IMR-90 (cell line): ENCODE results near the gene SPPL3. TPM values are rescaled to one million over a fixed set of nuclear protein-coding genes. Genes with fewer than 3 reads are reported as not detected.

Source experiments
- ATAC-seq: fragments of 200-7000 bp; cut with Tn5 transposase; 2 replicates; pipeline ENCODE4 v1.9.1; 2020; ENCODE audit warnings: low read depth, mild to moderate bottlenecking, moderate library complexity
- BruUV-seq: library from RNA; stranded (reverse); fragments of 400-500 nt; replicated peaks from 2 replicates; lab custom pipeline; 2021; lab: Mats Ljungman, UMichigan
- CTCF ChIA-PET: fragments of 300-600 bp; formaldehyde crosslinking; extraction: SDS; loops from one replicate; lab custom pipeline; 2021; ENCODE audit warnings: antibody characterized with exemption; lab: Yijun Ruan, JAX
- POLR2A ChIA-PET: fragments of 300-600 bp; sonication (Branson Sonifier 250); formaldehyde crosslinking; loops from one replicate; lab custom pipeline; 2022; ENCODE audit warnings: antibody characterized with exemption; ENCODE audit not compliant: unreplicated experiment; lab: Charles Lee
- DNase-seq: peaks from one replicate; pipeline ENCODE4 v3.0.0; 2013
- H2AFZ ChIP-seq: replicated peaks from 2 replicates; pipeline ENCODE3; 2013; ENCODE audit warnings: low read length, mild to moderate bottlenecking; ENCODE audit not compliant: poor library complexity
- H2AK5ac ChIP-seq: 2 replicates; pipeline ENCODE4 v1.6.1; 2013; ENCODE audit warnings: low read depth, low read length, inconsistent platforms
- H2AK9ac ChIP-seq: replicated peaks from 2 replicates; pipeline ENCODE3; 2013; ENCODE audit warnings: mild to moderate bottlenecking, low read depth, low read length, moderate library complexity; ENCODE audit not compliant: poor library complexity
- H2BK120ac ChIP-seq: 2 replicates; pipeline ENCODE4 v1.6.1; 2013; ENCODE audit warnings: low read depth, low read length, inconsistent platforms
- H2BK15ac ChIP-seq: 3 replicates; pipeline ENCODE4 v1.6.1; 2013; ENCODE audit warnings: low read depth, low read length, inconsistent platforms
- H2BK20ac ChIP-seq: 2 replicates; pipeline ENCODE4 v1.6.1; 2013; ENCODE audit warnings: low read depth, mild to moderate bottlenecking, inconsistent platforms, low read length, moderate library complexity
- H2BK5ac ChIP-seq: 2 replicates; pipeline ENCODE4 v1.6.1; 2013; ENCODE audit warnings: mild to moderate bottlenecking, low read depth, low read length, inconsistent platforms; ENCODE audit not compliant: poor library complexity, severe bottlenecking
- H3K14ac ChIP-seq: replicated peaks from 2 replicates; pipeline ENCODE4 v1.6.1; 2013; ENCODE audit warnings: low read depth, low read length, inconsistent platforms
- H3K18ac ChIP-seq: 2 replicates; pipeline ENCODE4 v1.6.1; 2013; ENCODE audit warnings: low read depth, low read length, control low read depth
- H3K23ac ChIP-seq: 2 replicates; pipeline ENCODE4 v1.6.1; 2013; ENCODE audit warnings: low read depth, low read length, inconsistent platforms
- H3K27ac ChIP-seq: 2 replicates; pipeline ENCODE4 v1.5.1; 2013; ENCODE audit warnings: mild to moderate bottlenecking, control low read depth, low read length; ENCODE audit not compliant: insufficient read depth
- H3K27me3 ChIP-seq: 2 replicates; pipeline ENCODE4 v1.6.1; 2013; ENCODE audit warnings: low read length; ENCODE audit not compliant: control insufficient read depth, insufficient read depth
- H3K36me3 ChIP-seq: 2 replicates; pipeline ENCODE4 v1.6.1; 2013; ENCODE audit warnings: low read length, mixed read lengths; ENCODE audit not compliant: control insufficient read depth, insufficient read depth
- H3K4ac ChIP-seq: 2 replicates; pipeline ENCODE4 v1.6.1; 2013; ENCODE audit warnings: low read depth, low read length, inconsistent platforms
- H3K4me1 ChIP-seq: 2 replicates; pipeline ENCODE4 v1.6.1; 2013; ENCODE audit warnings: low read length, mixed read lengths; ENCODE audit not compliant: control insufficient read depth, insufficient read depth
- H3K4me2 ChIP-seq: 2 replicates; pipeline ENCODE4 v1.6.1; 2013; ENCODE audit warnings: low read depth, mild to moderate bottlenecking, control low read depth, low read length, moderate library complexity
- H3K4me3 ChIP-seq: 2 replicates; pipeline ENCODE4 v1.5.1; 2013; ENCODE audit warnings: low read depth, mild to moderate bottlenecking, control low read depth, low read length, moderate library complexity; ENCODE audit not compliant: insufficient read depth
- H3K56ac ChIP-seq: 2 replicates; pipeline ENCODE4 v1.6.1; 2013; ENCODE audit warnings: low read length, inconsistent platforms; ENCODE audit not compliant: insufficient read depth; ENCODE audit errors: extremely low read depth
- H3K79me1 ChIP-seq, 2 experiments: 2 replicates each; pipeline ENCODE4 v1.6.1; 2013; ENCODE audit warnings: low read length in 2 of 2, inconsistent platforms in 1 of 2, low read depth in 1 of 2
- H3K9ac ChIP-seq: 2 replicates; pipeline ENCODE4 v1.6.1; 2013; ENCODE audit warnings: low read depth, low read length, control low read depth
- H3K9me1 ChIP-seq: 2 replicates; pipeline ENCODE4 v1.6.1; 2013; ENCODE audit warnings: low read length, inconsistent platforms; ENCODE audit not compliant: insufficient read depth
- H3K9me3 ChIP-seq: 2 replicates; pipeline ENCODE4 v1.6.1; 2013; ENCODE audit warnings: low read length; ENCODE audit not compliant: control insufficient read depth, insufficient read depth
- H4K20me1 ChIP-seq: 2 replicates; pipeline ENCODE4 v1.6.1; 2013; ENCODE audit warnings: low read length, inconsistent platforms; ENCODE audit not compliant: insufficient read depth
- H4K5ac ChIP-seq: 2 replicates; pipeline ENCODE4 v1.6.1; 2013; ENCODE audit warnings: mild to moderate bottlenecking, low read depth, low read length, control low read depth
- H4K8ac ChIP-seq, 2 experiments: 2 replicates each; pipeline ENCODE4 v1.6.1; 2013; ENCODE audit warnings: low read depth in 2 of 2, low read length in 2 of 2, control low read depth in 1 of 2, inconsistent platforms in 1 of 2
- H4K91ac ChIP-seq: 2 replicates; pipeline ENCODE4 v1.6.1; 2013; ENCODE audit warnings: low read depth, low read length, inconsistent platforms; ENCODE audit not compliant: insufficient read depth
- MAFK ChIP-seq: IDR thresholded peaks from 2 replicates; pipeline ENCODE4 v1.6.1; 2012; ENCODE audit warnings: low read depth, low read length, improper control_type of control experiment
- SMC3 ChIP-seq: fragments of 150-350 bp; IDR thresholded peaks from 2 replicates; pipeline ENCODE4 v1.6.1; 2016; ENCODE audit warnings: low read depth, mild to moderate bottlenecking, antibody characterized with exemption, low read length, moderate library complexity
- WGBS, 2 experiments: methylation state at CpG; one replicate each; pipeline versions ENCODE4 v1.1.5 to v1.1.7; 2013; ENCODE audit warnings: missing lambda C conversion rate in 2 of 2; ENCODE audit not compliant: insufficient read length in 1 of 2; ENCODE audit errors: extremely low coverage in 2 of 2; 5-methylcytosine and 5-hydroxymethylcytosine counted together
- dilution Hi-C: fragments of 300-500 bp; cut with HindIII; formaldehyde crosslinking; loops from one replicate; pipeline ENCODE4 v1.14.3; 2018; ENCODE audit warnings: low sequenced_read_pairs; ENCODE audit not compliant: unreplicated experiment
- in situ Hi-C: fragments of 300-500 bp; cut with MboI; formaldehyde crosslinking; loops from 3 replicates; pipeline ENCODE4 v1.14.3; 2019; ENCODE audit warnings: low sequenced_read_pairs, inconsistent platforms, mixed read lengths
- intact Hi-C: fragments of 100-400 bp; cut with micrococcal nuclease; formaldehyde crosslinking; loops from 2 replicates; pipeline ENCODE4 v1.10.0; 2022
- polyA plus RNA-seq, 3 experiments: library from polyadenylated mRNA; depleted of rRNA; stranded (reverse); fragments of >200 nt; gene quantifications; 2 replicates each; pipeline ENCODE4 v1.2.3, GENCODE V29; 2012; ENCODE audit warnings: low replicate concordance in 1 of 3
- total RNA-seq: library from RNA; depleted of rRNA; stranded (reverse); fragments of >200 nt; gene quantifications from 2 replicates; pipeline ENCODE4 v1.2.3, GENCODE V29; 2012; rRNA removed

SPPL3 gene
- total and polyA plus RNA-seq, 2 of the 4 experiments (the other 2 are of a cell fraction) = 1.6 to 18.0 TPM

- Histone ChIP-seq H3K56ac (no peak overlapping the region), H3K27me3 (no peaks in the 10 kb centered on the region), H3K4ac (no peak overlapping the region), H4K8ac (no peak overlapping the region), H2BK20ac (no peak overlapping the region), H2AK5ac (no peak overlapping the region), H4K5ac (no peak overlapping the region), H3K9me1 (peaks cover 11% of the 10 kb centered on the region), H3K23ac (no peak overlapping the region), H3K9me3 (no peaks in the 10 kb centered on the region), H4K91ac (no peak overlapping the region), H2BK15ac (no peak overlapping the region), H3K79me1 (peaks cover 25 to 43% of the 10 kb centered on the region in 2 experiments), H2BK5ac (no peak overlapping the region), H3K4me1 (peaks cover 3% of the 10 kb centered on the region), H2AFZ (no peak overlapping the region), H3K18ac (no peak overlapping the region), H3K14ac (no peak overlapping the region), H3K4me2 (no peak overlapping the region), H3K9ac (no peak overlapping the region), H2BK120ac (no peak overlapping the region), H4K20me1 (peaks cover 5% of the 10 kb centered on the region; the same call in 1 of the 2 replicates), H2AK9ac (no peak overlapping the region), H3K4me3 (no peak overlapping the region), H3K36me3 (peaks cover 20% of the 10 kb centered on the region), H3K27ac (no peak overlapping the region)
- POLR2A ChIA-PET = no interaction called here
- TF ChIP-seq MAFK (peak; percentile 76), SMC3 (no peak)
- DNase-seq (no peak), ATAC-seq (no peak)
- WGBS, 2 experiments = no CpG with 5 or more reads among the region's 6 CpGs
- dilution Hi-C loops = no loop called here
- BruUV-seq = no TSS peak
- intact Hi-C loops = loop anchor here (5.0 kb wide), 2 partner anchors 260 to 385 kb away; partner anchors contain the start of gene PLA2G1B
- CTCF ChIA-PET = no interaction called here
- in situ Hi-C loops = loop anchor here (5.0 kb wide), 1 partner anchor 130 kb away; the partner anchor contains the start of gene POP5
Measured at GRCh38 chr12:120712610-120713009, 191.5 kb downstream of the SPPL3 start.

Other genes starting within 250 kb of the SPPL3 start
- 117 and 137 TPM in 2 replicates for gene MLEC, start 217.2 kb downstream of the SPPL3 start, total RNA-seq
- gene MLEC, start 217.2 kb downstream of the SPPL3 start, polyA plus RNA-seq (2012; rRNA removed) = 38.6 and 44.1 TPM in 2 replicates
- 8.4 and 10.3 TPM in 2 replicates for gene UNC119B, start 193.9 kb downstream of the SPPL3 start, total RNA-seq
- 17.8 and 21.6 TPM in 2 replicates for gene UNC119B, start 193.9 kb downstream of the SPPL3 start, polyA plus RNA-seq (2012; rRNA removed)
- gene ACADS, start 178.5 kb downstream of the SPPL3 start, total RNA-seq = 2.9 and 3.1 TPM in 2 replicates
- 5.5 and 6.5 TPM in 2 replicates for gene ACADS, start 178.5 kb downstream of the SPPL3 start, polyA plus RNA-seq (2012; rRNA removed)
- under 0.01 TPM in 1 of 2 replicates, not detected in the other for gene HNF1A, start 74.2 kb upstream of the SPPL3 start, total RNA-seq
- gene HNF1A, start 74.2 kb upstream of the SPPL3 start, polyA plus RNA-seq (2012; rRNA removed) = 0.06 TPM in 1 of 2 replicates, not detected in the other
- 12.5 and 18.3 TPM in 2 replicates for gene C12orf43, start 112.1 kb upstream of the SPPL3 start, total RNA-seq
- gene C12orf43, start 112.1 kb upstream of the SPPL3 start, polyA plus RNA-seq (2012; rRNA removed) = 13.5 and 17.7 TPM in 2 replicates
- under 0.01 TPM in 2 replicates for gene OASL, start 134.9 kb upstream of the SPPL3 start, total RNA-seq
- 0.05 TPM in 1 of 2 replicates, not detected in the other for gene OASL, start 134.9 kb upstream of the SPPL3 start, polyA plus RNA-seq (2012; rRNA removed)
- gene P2RX7, start 228.5 kb upstream of the SPPL3 start, total RNA-seq = under 0.01 and 0.18 TPM in 2 replicates
- 0.07 and 0.16 TPM in 2 replicates for gene P2RX7, start 228.5 kb upstream of the SPPL3 start, polyA plus RNA-seq (2012; rRNA removed)